Omental fat pad (tissue), 4 donors: ENCODE data around the gene SPRED3. TPM values are rescaled to one million over a fixed set of nuclear protein-coding genes. Genes with fewer than 3 reads are reported as not detected.
"Not testable (repeated sequence)": the region's sequence is repeated elsewhere in the genome, so short reads cannot be mapped to it uniquely, and the experiment has no call there.

ENCODE experiments used
- ATAC-seq: fragments of 150-250 bp; one replicate; pipeline ENCODE4 v1.9.1; 2016; ENCODE audit warnings: mild to moderate bottlenecking, moderate library complexity; ENCODE audit not compliant: low FRiP score
- DNase-seq: peaks from one replicate; pipeline ENCODE4 v3.0.0-alpha.2; 2019; ENCODE audit warnings: low spot score
- CTCF ChIP-seq, 3 donors: fragments of 450-650 bp; IDR thresholded peaks; one replicate each; pipeline ENCODE4 v1.5.1; 2016 to 2017; ENCODE audit warnings: antibody characterized with exemption in 3 of 3, mild to moderate bottlenecking in 3 of 3, moderate library complexity in 2 of 3
- total RNA-seq, 4 donors: library from RNA; depleted of rRNA; stranded (reverse); fragments of >200 nt; gene quantifications; one replicate each; pipeline ENCODE4 v1.1.0, GENCODE V29; 2016

Gene SPRED3
- total RNA-seq, 4 donors from 2014 or later: 0.44 to 0.93 (median 0.84) TPM; not detected in 1

DNA sequence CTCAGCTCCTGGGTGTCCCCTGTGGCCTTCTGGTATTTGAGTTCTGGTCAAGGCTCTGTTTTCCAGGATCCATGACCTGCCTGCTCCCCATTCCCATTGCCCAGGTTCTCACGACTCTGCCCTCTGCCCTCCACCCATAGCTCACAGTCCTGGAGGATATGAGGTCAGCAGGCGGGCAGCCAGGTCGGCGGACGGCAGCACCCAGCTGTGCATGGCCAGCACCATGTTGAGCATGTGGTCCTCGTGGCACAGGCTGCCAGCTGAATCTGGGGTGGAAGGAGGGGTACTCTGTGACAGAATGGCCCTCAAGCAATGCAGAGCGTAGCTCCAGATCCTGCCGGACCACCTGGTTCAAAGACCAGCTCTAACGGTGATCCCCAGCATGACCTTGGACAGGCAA lies 32.4 kb downstream of the SPRED3 start:
- TF ChIP-seq CTCF (IDR thresholded peaks at IDR 0.05): no peak
- no peak for ATAC-seq
- DNase-seq: no peak

GRCh38 chr19:38421856-38422255 lies 33.4 kb downstream of the SPRED3 start:
- no peak for TF ChIP-seq CTCF (IDR thresholded peaks at IDR 0.05)
- DNase-seq (no peak), ATAC-seq (no peak)

DNA sequence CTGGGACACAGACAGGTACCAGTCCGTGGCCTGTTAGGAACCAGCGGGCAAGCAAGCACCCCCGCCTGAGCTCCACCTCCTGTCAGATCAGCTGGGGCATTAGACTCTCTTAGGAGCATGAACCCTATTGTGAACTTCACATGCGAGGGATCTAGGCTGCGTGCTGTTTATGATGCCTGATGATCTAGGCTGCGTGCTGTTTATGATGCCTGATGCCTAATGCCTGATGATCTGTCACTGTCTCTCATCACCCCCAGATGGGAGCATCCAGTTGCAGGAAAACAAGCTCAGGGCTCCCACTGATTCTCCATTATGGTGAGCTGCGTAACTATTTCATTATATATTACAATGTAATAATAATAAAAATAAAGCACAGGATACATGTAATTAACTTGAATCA lies 33.9 kb downstream of the SPRED3 start:
- no peak for ATAC-seq
- DNase-seq: no peak
- no peak for TF ChIP-seq CTCF (IDR thresholded peaks at IDR 0.05)

- ATAC-seq (no peak), DNase-seq (no peak)
- TF ChIP-seq CTCF (IDR thresholded peaks at IDR 0.05): no peak
These were observed 35.8 kb downstream of the SPRED3 start for GRCh38 chr19:38424272-38424671.

DNA sequence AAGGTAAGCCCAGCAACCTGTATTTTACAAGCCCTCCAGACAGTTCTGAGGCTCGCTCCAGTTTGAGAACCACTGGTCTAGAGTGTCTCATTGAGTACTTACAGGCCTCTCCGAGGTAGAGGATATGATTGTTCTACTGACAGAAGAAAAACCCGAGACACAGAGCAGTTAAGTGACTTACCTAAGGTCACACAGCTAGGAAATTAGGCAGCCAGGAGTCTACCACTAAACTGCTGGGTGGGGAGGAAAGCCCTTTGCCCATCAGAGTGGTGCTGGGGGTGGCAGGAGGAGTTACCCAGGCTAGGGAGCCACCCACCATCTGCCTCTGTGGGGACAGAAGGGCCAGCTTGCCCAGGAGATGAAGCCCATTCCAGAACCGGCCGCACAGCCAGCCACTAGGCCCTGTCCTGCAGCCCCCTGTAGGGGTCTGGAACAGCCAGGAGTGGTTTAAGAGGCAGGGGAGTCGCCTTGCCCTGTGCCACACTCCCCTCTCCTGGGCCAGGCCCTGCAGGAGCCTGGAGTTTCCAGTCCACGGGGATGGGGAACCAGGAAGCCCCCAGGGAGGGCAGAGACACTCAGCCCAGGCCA lies 36.8 kb downstream of the SPRED3 start:
- ATAC-seq (no peak), DNase-seq (no peak)
- no peak for TF ChIP-seq CTCF (IDR thresholded peaks at IDR 0.05)

DNA sequence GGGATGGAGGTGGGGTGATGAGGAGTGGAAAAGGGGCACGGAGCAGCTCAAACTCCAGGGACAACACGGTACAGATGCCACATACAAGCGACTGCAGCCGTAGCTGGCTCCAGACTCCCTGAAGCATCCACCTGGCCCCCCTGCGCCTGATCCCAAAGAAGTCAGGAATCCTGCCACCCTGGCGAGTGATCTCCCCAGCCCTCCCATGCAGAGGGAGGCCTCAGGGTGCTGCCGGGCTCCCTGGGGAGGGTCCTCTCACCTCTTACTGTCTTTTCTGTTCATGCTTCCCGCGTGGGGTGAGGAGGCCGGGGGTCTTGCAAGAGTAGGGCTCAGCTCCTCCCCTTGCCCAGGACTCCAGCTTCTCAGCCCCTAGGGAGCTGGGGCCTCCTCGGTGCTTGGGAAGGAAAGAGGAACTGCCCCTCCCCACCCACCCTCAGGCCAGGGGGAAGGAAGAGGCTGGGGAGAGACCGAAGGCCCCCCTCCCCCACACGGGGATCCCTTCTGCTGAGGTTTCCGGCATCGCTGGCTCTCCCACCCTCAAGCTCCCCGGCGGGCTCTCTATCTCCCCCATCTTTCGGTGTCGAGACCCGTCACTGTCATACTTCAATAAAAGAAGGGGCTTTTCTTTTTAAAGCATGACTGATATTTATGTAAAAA lies 37.4 kb downstream of the SPRED3 start, which contains the start of gene RASGRP4:
TSS of gene RASGRP4 (minus strand) at position 410 of the 657 bp plus-strand sequence. CDS start at position 282, 128 bp downstream.
- no peak for TF ChIP-seq CTCF (IDR thresholded peaks at IDR 0.05)
- ATAC-seq (no peak), DNase-seq (no peak)

- DNase-seq, ATAC-seq: not testable (repeated sequence)
These were observed 38.7 kb downstream of the SPRED3 start for GRCh38 chr19:38427035-38427677.
